Embryonic facial prominence (tissue), 1 donor: ENCODE results near the gene TSPAN31.
"Not testable (repeated sequence)": the region's sequence is repeated elsewhere in the genome, so short reads cannot be mapped to it uniquely, and the experiment has no call there.

ENCODE experiments used
- DNase-seq: peaks from one replicate; pipeline ENCODE4 v3.0.0-alpha.2; 2016; ENCODE audit errors: extremely low spot score

The TSPAN31 gene

GRCh38 chr12:57744777-57745484 lies at the start of gene TSPAN31:
Gene TSPAN31 (plus strand): TSS chr12:57745039. CDS start chr12:57745155, 116 bp downstream.
- peak; percentile 98 for DNase-seq

DNA sequence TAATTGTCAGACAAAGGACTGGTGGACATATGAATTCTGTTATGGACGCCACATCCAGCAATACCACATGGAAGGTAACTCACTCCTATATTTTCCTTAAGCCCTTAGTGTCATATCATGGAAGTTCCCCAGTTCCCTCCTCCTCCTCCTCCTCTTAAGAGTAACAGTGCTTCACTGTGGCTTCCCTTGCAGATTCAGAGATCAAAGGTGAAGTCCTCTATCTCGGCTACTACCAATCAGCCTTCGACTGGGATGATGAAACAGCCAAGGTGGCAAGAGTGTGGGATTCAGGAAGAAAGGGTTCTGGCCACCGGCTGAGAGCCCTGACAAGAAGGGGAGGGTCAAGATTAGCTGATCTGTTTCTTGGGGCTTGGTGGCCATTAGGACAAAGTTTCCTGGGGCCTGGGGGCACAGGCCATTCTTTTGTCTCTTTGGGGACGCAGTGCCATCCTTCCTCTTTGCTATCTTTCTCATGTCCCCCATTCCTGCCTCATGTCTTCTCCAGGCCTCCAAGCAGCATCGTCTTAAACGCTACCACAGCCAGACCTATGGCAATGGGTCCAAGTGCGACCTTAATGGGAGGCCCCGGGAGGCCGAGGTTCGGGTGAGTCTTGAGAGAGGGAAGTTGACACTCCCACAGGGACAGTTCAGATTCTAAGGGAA lies 48.9 kb upstream of the TSPAN31 start:
- DNase-seq = no peak

DNA sequence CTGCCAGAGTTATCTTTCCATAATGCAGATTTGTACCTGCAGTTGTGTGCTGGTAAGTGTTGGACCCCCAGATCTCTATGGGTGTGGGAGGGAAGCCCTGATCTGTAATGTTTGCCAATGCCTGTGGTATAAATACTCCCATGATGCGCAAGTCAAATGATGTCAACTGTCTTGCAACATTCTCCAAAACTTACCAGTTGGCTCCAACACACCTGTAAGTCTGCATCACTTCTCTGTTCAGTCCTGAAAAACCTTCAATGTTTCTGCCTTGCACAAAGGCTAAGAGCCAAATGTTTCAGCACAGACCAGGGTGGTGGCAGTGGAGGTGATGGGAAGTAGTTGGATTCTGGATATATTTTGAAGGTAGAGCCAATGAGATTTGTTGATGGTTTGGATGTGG lies 47.8 kb upstream of the TSPAN31 start:
- no peak for DNase-seq

DNA sequence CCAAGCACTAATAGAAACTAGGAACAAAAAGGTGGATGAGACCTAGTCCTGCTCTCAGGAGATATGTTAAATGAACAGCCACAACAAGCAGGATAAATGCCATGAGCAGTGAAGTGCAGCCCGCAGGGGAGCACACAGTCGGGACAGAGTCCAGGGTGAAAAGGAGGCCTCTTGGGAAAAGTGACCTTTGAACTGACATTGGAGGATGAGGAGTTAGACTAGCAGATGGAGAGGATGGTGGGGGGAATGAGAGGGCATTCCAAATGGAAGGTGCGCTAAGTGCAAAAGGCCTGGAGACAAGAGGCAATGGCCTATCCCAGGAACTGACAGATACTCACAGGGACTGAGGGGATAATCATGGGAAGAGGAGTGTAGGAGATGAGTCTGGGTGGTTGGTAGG lies 46.4 kb upstream of the TSPAN31 start:
- no peak for DNase-seq

GRCh38 chr12:57700317-57700716 lies 44.5 kb upstream of the TSPAN31 start:
- DNase-seq = no peak

GRCh38 chr12:57707250-57707649 lies 37.6 kb upstream of the TSPAN31 start:
- no peak for DNase-seq

DNA sequence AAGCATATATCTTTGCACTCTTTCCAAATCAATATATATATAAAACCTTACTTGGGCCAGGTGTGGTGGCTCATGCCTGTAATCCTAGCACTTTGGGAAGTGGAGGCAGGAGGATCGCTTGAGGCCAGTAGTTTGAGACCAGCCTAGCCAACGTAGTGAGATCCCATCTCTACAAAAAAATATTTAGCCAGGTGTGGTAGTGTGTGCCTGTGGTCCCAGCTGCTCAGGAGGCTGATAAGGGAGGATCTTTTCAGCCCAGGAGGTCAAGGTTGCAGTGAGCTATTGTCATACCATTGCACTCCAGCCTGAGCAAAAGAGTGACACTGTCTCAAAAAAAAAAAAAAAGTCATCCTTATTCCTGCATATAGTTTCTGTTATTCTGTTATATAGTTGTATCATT lies 36.5 kb upstream of the TSPAN31 start:
- no peak for DNase-seq

DNA sequence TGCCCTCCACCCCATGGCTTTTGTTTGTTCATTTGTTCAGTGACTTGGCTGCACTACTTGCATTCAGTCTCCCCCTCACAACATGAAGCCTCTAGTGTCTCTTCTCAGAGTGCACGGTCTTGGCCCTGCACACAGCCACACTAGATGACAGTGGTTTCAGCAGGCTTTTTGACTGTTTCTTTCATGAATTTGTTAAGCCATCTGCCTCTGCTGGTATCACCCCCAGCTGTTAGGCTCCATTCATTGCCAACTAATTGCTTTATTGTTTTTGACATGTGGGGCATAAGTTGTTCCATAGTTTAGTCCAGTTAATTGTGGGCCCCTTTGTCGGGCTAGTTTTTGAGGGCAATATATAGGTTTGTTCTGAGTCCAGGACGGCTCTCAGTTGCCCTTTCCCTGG lies 32.1 kb upstream of the TSPAN31 start:
- no peak for DNase-seq

- no peak for DNase-seq
Observed at GRCh38 chr12:57713209-57713608, 31.6 kb upstream of the TSPAN31 start.

DNA sequence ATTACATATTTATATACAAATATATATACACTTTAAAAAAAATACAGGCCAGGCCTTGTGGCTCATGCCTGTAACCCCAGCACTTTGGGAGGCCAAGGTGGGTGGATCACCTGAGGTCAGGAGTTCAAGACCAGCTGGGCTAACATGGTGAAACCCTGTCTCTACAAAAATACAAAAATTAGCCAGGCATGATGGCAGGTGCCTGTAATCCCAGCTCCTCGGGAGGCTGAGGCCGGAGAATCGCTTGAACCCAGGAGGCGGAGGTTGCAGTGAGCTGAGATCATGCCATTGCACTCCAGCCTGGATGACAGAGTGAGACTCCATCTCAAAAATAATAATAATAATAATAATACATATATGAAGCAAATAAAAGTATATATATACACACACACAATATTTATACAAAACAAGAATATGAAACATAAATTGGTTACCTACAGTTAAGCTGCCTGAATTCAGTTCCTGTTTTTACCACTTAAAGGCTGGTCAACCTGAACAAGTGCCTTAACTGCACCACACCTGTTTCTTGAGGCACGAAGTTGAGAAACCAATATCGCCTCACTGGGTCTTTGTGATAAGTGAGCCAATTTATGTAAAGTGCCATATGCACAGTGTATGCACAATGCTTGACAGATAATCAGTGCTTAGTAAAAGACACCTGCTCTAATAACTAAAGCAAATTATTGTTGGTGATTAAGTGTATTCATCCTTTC lies 29.6 kb upstream of the TSPAN31 start:
- DNase-seq = not testable (repeated sequence)

DNA sequence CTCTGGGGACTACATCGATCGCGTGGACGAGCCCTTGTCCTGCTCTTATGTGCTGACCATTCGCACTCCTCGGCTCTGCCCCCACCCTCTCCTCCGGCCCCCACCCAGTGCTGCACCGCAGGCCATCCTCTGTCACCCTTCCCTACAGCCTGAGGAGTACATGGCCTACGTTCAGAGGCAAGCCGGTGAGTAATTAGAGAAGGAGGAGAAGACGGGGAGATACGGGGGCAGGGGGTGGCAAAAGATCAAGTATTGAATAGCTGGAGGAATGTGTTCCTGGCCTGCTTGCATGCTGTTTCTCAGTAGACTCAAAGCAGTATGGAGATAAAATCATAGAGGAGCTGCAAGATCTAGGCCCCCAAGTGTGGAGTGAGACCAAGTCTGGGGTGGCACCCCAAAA lies 29.1 kb upstream of the TSPAN31 start:
- no peak for DNase-seq

DNA sequence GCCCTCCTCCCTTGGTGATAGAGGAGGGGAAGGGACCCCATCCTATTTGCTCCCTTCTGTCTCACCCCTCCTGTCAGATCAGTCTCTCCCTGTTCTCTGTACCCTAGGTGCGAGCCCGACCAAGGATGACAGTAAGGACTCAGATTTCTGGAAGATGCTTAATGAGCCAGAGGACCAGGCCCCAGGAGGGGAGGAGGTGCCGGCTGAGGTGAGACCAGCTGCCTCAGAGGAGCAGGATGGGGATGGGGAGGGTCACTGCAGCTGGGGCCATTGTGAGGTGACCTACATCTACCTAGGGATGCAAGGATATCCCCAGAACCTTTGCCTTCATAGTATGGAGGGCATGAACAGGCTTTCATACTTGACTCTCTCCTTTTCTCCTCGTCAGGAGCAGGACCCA lies 28.5 kb upstream of the TSPAN31 start:
- DNase-seq = no peak

DNA sequence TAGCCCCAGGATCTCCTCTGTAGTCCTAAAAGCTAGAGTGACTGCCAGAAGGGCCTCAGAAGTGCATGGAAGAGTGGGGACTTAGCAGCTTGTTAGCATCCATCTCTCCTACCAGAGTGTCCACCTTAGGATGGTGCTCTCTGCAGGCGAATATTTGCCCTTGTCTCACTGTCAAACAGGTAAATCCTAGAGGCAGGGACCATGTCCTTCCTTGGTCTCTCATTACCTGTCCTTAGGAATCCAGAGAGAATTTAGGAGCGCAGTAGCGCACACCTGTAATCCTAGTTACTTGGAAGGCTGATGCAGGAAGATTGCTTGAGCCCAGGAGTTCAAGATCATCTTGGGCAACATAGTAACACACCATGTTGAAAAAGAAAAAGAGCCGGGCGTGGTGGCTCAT lies 27.7 kb upstream of the TSPAN31 start:
- no peak for DNase-seq

DNA sequence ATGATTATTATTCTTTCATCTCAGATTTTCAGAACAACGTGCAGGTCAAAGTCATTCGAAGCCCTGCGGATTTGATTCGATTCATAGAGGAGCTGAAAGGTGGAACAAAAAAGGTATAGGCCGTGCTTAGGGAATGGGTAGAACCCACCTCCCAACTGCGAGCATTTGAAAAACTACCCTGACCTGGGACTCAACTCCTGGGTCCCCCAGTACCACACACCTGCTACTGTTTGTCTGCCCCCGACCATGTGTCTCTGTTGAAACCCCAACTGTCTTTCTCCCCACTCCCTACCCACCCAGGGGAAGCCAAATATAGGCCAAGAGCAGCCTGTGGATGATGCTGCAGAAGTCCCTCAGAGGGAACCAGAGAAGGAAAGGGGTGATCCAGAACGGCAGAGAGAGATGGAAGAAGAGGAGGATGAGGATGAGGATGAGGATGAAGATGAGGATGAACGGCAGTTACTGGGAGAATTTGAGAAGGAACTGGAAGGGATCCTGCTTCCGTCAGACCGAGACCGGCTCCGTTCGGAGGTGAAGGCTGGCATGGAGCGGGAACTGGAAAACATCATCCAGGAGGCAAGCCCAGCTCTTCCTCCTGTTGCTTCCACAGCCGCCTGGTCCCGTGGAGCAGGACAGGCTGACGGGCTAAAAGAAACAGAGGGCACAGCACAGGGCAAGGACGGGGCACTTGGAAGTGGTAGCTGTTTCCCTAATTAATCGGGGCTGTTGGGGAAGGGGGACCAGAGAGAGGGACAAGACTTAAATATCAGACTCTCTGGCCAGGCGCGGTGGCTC lies 26.8 kb upstream of the TSPAN31 start:
- no peak for DNase-seq

DNA sequence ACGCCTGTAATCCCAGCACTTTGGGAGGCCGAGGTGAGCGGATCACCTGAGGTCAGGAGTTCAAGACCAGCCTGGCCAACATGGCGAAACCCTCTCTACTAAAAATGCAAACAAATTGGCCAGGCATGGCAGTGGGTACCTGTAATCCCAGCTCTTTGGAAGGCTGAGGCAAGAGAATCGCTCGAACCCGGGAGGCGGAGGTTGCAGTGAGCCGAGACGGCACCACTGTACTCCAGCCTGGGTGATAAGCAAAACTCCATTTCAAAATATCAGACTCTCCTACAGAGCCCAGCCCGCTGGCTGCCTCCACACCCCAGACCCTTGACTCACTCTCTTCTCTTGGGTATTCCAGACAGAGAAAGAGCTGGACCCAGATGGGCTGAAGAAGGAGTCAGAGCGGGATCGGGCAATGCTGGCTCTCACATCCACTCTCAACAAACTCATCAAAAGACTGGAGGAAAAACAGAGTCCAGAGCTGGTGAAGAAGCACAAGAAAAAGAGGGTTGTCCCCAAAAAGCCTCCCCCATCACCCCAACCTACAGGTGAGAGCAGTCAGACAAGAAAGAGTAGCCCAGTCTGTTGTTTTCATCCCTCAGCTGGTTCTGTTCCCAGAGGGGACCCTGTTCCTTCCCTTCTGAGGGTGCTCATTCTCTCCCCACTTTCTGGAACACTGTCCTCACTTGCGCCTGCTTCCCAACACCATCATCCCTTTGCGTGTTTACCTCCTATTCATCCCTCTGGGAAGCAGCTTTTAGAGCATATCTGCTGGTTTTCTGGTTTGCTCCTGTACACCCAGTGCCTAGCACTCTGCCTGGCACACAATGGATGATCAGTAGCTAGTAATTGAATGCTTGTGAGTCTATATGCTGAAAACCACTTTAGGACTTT lies 26.0 kb upstream of the TSPAN31 start:
- no peak for DNase-seq

DNA sequence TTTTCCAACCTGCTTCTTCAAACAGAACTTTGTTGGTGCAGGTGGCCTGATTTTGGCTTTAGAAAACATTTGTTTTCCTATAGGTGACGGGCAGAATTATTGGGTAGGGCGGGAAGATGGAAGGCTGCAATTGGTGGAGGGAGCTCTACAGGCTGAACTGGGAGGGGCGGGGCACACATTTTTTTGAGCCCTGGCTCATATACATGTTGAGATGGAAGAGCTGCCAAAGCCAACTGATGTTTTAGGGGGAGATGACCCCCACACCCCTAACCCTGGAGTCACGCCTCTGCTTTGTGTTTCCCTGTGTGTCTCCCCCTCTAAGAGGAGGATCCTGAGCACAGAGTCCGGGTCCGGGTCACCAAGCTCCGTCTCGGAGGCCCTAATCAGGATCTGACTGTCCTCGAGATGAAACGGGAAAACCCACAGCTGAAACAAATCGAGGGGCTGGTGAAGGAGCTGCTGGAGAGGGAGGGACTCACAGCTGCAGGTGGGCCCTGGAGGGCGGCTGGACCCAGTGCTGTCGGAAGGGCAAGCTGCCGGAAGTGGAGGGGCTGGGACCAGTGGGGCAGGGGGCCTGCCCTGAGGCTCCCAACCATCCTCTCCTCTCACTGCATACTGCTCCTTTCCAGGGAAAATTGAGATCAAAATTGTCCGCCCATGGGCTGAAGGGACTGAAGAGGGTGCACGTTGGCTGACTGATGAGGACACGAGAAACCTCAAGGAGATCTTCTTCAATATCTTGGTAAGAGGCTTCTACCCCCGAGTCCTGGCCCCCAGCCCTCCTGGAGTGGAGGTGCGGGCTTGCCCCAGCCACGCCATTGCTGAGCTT lies 24.8 kb upstream of the TSPAN31 start:
- no peak for DNase-seq

DNA sequence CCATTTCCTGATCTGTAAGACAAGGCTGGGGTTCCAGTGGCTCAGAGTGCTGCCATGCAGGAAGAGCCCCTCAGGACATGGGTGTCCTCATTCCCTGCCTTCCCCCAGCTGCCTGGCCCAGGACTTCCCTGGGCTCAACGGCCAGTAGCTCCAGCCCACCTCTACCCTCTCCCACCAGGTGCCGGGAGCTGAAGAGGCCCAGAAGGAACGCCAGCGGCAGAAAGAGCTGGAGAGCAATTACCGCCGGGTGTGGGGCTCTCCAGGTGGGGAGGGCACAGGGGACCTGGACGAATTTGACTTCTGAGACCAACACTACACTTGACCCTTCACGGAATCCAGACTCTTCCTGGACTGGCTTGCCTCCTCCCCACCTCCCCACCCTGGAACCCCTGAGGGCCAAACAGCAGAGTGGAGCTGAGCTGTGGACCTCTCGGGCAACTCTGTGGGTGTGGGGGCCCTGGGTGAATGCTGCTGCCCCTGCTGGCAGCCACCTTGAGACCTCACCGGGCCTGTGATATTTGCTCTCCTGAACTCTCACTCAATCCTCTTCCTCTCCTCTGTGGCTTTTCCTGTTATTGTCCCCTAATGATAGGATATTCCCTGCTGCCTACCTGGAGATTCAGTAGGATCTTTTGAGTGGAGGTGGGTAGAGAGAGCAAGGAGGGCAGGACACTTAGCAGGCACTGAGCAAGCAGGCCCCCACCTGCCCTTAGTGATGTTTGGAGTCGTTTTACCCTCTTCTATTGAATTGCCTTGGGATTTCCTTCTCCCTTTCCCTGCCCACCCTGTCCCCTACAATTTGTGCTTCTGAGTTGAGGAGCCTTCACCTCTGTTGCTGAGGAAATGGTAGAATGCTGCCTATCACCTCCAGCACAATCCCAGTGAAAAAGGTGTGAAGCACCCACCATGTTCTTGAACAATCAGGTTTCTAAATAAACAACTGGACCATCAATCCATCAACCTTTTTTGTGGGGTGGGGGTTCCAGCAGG lies 23.9 kb upstream of the TSPAN31 start:
- DNase-seq = no peak

DNA sequence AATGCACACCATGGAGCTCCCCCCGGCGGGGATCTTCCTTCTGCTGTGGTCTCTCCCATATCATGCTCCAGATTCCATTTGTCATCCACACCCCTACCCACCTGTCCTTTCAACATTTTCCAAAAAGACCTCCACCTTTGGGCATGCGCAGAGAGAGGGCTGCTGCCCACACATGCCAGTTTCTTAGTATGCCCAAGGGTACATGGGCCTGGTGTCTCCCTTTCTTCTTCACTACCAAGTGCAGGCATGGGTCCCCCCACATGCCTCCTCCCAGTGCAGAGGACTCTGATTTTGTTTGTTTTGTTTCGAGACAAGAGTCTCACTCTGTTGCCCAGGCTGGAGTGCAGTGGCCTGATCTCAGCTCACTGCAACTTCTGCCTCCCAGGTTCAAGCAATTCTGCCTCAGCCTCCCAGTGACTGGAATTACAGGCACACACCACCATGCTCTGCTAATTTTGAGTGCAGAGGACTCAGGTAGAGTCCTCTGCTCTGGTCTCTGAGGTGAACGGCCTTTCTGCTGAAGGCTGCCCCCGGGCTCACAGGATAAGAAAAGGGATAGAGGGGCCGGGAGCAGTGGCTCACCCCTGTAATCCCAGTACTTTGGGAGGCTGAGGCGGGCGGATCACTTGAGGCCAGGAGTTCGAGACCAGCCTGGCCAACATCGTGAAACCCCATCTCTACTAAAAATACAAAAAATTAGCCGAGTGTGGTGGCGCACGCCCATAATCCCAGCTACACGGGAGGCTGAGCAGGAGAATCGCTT lies 22.8 kb upstream of the TSPAN31 start:
- not testable (repeated sequence) for DNase-seq
